D721Med (cell line): ENCODE results near the gene FOXR2.

Experiments
- DNase-seq: peaks from one replicate; pipeline ENCODE4 v3.0.0; 2011; ENCODE audit warnings: low spot score; ENCODE audit not compliant: insufficient read length
- FAIRE-seq: peaks from 2 replicates; lab custom pipeline; 2011; peaks lifted over from hg19 to GRCh38; lab: Jason Lieb, UNC
- TF ChIP-seq, protein P1 (sequence below): IDR thresholded peaks from 2 replicates; pipeline ENCODE4 v1.5.1; 2012; ENCODE audit warnings: mild to moderate bottlenecking, control low read depth; ENCODE audit not compliant: insufficient read depth; ENCODE audit errors: missing control alignments

The FOXR2 gene

DNA sequence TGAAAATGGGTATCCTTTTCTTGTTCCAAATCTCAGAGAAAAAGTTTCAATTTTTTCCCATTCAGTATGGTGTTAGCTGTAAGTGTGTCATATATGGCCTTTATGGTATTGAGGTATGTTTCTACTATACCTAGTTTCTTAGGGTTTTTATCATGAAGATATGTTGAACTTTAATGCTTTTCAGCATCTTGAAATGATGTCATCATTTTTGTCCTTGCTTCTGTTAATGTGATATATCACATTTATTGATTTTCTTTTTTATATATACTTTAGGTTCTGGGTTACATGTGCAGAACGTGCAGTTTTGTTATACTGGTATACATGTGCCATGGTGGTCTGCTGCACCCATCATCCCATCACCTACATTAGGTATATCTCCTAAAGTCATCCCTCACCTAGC, 44.9 kb downstream of the FOXR2 start:
- TF ChIP-seq, protein P1, sequence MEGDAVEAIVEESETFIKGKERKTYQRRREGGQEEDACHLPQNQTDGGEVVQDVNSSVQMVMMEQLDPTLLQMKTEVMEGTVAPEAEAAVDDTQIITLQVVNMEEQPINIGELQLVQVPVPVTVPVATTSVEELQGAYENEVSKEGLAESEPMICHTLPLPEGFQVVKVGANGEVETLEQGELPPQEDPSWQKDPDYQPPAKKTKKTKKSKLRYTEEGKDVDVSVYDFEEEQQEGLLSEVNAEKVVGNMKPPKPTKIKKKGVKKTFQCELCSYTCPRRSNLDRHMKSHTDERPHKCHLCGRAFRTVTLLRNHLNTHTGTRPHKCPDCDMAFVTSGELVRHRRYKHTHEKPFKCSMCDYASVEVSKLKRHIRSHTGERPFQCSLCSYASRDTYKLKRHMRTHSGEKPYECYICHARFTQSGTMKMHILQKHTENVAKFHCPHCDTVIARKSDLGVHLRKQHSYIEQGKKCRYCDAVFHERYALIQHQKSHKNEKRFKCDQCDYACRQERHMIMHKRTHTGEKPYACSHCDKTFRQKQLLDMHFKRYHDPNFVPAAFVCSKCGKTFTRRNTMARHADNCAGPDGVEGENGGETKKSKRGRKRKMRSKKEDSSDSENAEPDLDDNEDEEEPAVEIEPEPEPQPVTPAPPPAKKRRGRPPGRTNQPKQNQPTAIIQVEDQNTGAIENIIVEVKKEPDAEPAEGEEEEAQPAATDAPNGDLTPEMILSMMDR, result no peak
- no peak for DNase-seq
- no peak for FAIRE-seq
